CD4-positive, alpha-beta T cell treated with Interleukin-1 beta for 1 hour (primary cell): ENCODE data around the gene MIPOL1.

Experiments used
- DNase-seq, 2 donors: peaks; one replicate each; pipeline ENCODE4 v3.0.0-alpha.2; 2020 to 2022

The MIPOL1 gene

DNA sequence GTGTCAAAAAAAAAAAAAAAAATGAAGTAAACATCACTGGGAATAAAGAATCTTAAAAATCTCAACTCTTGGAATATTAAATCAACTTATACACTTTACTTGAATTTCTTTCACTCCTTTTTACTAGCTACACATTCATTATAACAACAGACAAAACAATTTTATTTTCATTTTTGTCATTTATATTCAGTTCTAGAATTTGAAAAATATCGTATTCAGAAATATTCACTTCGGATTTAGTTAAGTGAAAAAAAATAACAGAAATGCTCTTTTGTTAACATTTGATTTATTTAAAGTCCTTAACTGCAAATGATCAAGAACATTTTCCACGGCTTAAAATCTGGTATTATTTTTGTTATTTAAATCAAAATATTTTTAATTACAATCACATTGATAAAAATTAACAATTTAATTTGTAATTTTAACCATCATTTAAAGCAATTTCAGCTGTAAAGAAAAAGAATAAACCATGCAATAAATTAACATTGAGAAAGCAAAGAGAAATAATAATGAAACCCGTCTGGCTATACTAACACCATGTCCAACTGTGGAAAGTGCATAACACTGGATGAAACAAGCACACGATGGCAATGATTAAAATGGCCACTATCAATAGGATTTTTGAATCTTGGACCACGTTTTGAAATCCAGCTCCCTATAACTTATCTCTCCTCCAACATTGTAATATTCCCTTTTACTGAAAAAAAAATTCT is 392.1 kb downstream of the MIPOL1 start:
- no peak for DNase-seq

DNA sequence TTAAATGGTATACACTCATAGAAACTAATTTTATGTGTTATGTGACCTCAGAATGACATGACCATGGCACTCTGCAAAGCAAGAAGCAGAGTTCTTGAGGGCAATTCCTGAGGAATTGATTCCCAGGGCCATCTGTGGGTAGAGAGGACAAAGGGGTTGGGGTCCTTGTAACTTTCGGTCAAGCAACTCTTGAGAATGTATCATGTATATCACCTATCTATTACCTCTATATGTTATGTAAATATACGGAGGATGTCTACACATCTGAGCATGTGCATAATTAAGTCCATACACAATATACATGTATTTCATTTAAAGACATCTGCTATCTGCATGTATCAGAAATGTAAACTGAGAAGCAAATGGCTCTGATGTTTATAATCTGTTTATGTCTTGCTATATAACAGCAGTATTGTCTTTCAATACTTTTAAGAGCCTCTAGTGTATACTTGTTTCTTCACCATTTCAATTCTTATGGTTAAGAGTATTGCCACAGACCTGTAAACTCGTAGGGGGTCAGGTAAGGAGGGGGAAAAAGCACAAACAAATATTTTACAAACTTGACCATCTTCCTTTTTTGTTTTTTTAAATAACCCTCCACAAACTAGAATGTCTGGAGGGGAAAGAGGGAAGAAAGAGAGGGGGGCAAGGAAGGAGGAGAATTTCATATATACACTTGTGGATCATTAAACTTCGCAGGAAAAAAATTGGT is 392.8 kb downstream of the MIPOL1 start:
- no peak for DNase-seq

DNA sequence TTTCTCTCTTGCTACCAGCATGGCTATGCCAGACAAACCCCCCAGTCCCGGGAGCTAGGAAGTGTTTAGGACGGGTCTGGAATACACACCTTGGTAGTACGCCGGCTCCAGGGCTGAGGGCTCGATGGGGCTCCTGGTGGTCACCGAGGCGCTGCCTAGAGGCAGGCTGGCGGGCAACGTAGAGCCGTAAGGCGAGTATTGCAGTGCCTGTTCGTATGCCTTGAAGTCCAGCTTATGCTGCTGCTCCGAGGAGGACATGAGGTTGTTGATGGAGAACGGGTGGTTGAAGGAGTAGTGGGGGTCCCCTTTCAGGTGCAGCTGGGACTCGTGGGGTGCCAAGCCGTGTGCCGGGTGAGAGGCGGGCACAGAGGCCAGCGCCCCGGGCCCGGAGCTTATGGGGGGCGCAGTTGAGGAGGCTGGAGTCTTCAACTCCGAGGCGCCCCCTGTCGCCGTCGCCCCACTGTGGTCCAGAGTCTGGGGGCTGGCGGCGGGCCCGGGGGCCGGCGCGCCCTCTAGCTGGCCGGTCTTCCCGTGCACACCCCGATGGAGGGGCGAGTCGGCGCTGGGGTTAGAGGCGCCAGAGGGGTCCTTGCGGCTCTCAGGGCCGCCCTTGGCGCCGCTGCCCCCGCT is 393.7 kb downstream of the MIPOL1 start:
- no peak for DNase-seq

DNA sequence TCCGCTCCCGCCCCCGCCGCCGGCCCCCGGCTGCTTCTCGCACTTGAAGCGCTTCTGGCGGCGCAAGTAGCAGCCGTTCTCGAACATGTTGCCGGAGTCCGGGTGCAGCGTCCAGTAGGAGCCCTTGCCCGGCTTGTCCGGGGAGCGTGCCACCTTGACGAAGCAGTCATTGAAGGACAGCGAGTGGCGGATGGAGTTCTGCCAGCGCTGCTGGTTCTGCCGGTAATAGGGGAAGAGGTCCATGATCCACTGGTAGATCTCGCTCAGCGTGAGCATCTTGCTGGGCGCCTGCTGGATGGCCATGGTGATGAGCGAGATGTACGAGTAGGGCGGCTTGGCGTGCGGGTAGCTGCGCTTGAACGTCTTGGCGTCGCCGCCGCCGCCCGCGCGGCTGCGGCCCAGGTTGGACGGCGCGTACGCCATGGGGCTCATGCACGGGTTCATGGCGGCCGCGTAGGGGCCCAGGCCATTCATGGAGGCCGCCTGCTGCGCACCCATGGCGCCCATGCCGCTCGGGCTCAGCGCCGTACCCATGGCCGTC is 394.3 kb downstream of the MIPOL1 start:
- no peak for DNase-seq

DNA sequence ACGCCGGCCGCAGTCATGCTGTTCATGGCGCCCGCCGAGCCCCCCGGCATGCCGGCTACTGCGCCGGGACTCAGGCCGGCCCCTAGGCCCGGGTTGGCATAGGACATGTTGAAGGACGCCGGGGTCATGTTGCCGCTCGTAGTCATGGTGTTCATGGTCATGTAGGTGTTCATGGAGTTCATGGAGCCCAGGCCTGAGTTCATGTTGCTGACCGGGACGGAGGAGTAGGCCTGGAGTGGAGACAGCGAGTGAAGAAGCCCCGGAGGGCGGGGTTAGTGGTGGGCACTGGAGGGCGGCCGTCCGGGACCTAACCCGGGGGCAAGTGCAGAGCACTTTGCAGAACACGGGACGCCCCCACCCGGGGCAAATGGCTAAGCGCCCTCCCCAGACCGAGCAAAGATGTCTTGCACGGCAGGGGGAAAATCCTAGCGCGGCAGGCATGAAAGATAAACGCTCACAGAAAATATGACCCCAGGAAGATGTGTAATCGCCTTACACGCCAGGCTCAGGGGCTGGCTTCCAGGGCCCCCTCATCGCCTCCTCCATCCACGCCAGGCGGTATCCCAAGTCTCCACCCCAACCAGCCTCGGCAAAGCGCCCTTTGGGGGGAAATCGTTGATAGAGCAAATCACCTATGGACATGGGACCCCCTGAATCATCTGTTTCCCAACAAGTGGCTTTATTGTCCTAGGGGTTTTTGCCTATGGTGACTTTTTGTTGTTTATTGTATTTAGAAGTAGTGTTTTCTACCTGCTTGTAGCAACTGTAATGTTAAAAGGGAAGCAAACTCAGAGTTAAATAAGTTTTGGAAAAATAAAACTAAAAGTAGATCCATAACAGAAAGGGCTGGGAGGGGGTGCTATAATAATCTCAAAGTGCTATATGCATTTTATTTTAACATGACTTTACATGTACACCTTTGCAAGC is 395.0 kb downstream of the MIPOL1 start:
- DNase-seq, result no peak

DNA sequence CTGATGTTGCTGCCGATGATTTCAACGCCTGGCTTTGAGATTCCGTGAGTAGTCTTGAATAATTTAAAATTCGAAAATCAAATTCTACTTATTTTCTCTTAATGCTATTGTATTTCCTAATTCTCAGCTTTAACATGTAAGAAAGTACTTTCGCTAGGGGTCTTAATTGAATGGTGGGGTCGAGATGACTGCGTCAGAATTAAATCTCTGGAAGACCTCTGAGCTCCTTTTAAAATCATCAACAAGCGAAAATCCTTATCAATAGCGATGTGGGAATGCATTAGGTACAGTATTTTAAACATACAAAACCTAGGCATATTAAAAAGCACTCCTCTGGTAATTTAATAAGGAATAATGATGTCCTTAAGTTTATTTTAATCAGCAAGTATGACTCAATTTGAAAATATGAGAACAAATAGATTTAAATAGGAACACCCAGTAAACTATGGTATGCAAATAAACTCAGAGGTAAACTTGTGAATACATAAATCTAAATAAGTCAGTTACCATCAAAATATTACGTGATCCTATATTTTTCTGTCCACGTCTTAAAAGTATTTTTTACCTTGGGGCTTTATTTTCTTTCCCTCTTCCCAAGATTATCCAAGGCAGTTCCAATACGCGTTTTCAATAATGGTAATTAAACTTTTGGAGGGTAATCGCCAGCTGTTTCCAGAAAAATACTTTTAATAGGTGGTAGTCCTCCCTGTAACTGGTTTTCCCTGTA is 395.9 kb downstream of the MIPOL1 start:
- no peak for DNase-seq

DNA sequence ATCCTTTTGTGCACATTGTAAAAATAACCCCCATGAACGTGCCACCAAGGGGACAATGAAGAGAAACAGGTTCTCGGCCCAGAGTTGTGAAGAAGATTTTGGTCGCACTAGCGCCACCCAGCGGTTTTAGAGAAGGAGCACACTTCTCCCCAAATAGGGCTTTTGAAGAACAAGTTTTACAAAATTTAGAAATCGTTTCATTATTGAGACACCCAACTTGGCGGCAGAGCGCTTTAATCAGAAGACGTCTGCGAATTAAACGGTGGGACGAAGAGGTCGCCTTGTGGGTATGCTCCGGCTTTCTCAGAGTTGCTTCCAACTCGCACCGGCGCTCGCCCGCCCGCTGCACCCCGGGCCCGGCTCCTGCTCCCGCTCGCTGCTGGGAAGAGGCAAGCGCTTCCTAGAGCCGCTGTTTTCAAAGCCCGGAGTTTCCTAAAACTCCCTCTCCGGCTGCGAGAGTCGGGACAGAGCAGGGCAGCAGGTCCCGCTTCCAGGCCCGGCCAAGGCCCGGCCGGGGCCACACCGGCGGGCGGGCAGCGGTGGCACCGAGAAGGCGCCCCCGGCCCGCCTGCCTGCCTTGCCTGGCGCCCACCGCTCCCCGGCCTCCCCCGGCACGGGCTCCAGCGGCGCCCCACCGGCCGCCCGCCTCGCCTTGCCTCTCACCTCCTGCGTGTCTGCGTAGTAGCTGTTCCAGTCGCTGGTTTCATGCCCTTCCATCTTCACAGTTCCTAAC is 396.7 kb downstream of the MIPOL1 start:
- DNase-seq, result peak in 1 of 2 donors; percentile 8

DNA sequence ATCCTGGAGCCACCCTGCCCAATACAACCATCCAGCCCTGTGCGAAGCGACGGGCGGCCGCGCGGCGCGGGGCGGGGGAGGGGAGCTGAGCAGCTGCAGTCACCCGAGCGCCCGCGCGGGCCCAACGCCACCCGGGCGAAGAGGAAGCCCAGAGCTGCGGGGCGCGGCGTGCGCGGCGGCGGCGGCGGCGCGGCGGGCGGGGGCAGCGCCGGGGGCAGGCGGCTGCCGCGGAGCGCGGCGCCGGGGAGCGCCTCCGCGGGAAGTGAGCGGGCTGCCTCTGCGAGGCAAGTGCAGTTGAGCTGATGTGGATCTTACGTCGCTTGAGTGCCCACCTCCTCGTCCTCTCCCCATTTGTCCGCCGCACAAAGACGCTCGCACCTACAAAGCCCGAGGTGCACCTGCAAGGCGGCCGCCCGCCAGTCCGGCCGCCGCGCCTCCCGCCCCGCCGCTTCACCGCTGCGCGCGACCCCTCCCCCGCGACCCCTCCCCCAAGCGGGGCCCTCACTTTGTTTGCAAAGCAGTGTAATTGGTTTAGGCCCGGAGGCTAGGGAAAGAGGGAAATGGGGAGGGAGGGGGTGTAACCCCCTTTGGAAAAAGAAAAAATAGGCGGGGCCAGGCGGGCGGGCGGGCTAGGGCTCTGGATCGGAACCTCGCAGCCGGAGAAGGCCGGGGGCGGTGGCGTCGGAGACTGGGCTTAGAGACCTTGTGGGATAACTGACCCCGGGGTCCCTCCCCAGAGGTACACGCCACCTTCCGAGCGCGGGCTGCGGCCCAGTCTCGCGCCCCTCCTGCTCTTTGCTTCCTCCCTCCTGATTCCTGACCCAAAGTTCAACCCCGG is 397.5 kb downstream of the MIPOL1 start, which contains the start of the genes FOXA1 and TTC6:
FOXA1 (minus strand) TSS at position 279 of the 838 bp plus-strand sequence; CDS start at position 2, 277 bp downstream.
TTC6 (plus strand) TSS at position 659 of the 838 bp plus-strand sequence. CDS start 26,436 bp downstream, outside the sequence.
- DNase-seq, result no peak

DNA sequence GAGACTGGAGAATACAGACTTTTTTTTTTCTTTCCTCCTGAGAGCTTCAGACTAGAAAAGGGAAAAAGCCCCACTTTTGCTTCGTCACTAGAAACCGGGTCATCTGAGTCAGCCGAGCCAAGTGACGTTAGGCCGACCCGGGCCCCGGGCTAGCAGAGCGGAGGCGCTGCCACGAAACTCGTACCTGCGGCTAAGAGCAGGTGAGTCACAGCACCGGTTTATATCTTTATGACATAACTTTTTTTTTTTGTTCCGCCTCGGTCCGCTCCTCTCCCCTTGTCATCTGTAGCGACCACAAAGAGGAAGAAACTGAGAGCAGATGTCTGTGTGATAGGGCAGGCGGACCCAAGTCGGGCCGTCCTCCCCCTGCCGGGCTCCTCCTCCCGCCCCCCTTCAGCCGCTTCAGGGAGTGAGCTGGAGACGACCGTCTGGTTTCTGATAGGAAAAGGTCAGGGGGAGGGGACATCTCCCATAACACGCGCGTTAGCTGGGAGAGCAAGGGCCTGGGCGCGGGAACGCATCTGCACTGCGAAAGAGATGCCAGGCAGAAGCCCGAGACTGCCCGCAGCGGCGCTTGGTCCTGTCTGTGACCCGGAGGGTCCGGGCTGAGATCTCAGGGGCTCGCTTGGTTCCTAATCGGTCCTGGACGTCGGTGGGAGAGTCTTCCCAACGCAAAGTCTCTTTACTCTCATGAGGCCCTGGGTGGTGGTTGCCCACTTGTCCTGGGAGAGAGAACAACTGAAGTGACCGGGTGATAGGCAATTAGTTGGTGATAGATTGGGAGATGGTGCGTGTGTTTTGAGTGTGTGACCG is 398.3 kb downstream of the MIPOL1 start:
- DNase-seq, result peak; percentile 17 to 20

DNA sequence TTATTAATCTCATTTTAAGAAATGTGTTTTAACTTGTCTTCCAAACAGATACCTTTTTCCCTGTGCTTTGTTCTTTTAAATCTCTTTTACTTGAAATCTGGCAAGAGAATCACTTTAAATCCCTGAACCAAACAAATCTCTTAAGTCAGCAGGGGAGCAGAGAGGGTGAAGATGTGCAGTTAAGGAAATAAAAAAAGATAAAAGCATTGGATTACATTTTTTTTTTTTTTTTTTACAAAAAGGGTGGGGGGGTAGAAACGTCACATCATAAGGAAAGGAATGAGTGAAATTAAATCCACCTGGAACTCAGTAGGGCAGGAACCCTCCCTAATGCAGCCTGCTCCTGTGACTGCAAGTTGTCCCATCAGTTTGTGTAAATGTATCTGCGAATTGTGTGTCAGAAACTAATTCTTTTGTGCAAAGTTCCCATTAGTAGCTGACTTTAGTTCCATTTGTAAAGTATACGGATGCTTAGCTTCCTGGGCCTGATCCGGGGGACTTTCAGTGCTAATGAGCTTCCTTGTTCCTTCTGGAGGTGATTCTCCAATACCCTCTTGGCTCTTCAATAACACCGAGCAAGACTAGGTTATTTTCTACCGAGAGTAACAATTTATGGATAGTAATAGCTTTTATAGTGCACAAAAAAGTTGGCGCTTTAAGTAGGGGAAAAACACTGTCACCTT is 399.2 kb downstream of the MIPOL1 start:
- DNase-seq, result no peak

DNA sequence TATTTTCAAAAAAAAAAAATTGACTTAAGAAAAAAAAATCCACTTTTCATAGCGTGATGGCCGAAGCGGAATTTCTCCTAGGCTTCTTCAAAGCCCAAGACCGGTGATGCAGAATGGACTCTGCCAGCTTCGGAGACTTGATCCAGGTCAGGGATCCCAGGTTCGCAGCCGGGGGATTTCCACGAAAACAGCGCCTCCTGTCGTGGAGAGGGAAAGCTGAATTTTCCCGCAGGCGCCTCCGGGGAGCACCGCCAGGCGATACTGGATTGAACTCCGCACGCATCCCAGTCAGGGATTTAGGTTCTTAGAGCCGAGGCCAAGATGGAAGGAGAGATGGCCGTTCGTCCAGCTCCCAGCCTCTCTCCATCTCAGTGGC is 399.8 kb downstream of the MIPOL1 start:
- DNase-seq, result no peak

DNA sequence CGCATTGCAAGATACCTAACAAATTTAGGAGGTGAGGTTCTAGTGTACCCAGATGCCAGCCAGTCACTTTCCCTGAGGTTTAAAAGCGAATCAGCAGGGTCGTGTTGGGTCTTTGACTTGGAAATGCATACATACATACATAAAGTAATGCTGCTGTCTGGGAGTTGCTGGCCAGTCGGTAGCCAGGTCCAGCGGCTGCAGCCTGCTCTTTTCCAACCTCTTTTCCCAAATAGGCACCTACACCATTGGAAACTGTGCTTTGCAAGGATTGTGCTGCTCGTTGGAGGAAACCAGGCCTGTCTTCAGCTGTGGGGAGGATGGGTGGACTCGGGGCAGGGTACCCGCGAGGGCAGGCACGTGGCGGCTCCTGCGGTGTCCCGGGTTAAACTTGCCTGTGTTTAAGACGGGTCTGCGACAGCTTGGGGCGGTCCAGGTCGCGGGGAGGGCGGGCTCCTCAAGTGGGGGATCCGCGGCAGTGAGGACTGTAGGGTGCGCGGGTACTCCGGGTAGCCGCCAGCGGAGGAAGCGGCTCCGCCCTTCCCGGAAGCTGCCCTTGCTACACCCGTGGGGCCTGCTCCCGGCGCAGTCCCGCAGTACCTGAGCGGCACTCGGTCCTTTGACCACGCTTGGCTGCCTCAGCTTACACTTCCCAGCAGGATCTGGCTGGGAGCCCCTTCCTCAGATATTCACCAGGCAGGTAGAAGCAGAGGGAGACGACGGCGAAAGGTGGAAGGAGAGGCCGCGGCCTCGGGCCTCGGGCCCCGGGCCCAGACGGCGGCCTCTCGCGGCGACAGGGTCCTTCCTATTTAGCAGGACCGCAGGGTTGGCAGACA is 400.4 kb downstream of the MIPOL1 start:
- DNase-seq, result no peak

DNA sequence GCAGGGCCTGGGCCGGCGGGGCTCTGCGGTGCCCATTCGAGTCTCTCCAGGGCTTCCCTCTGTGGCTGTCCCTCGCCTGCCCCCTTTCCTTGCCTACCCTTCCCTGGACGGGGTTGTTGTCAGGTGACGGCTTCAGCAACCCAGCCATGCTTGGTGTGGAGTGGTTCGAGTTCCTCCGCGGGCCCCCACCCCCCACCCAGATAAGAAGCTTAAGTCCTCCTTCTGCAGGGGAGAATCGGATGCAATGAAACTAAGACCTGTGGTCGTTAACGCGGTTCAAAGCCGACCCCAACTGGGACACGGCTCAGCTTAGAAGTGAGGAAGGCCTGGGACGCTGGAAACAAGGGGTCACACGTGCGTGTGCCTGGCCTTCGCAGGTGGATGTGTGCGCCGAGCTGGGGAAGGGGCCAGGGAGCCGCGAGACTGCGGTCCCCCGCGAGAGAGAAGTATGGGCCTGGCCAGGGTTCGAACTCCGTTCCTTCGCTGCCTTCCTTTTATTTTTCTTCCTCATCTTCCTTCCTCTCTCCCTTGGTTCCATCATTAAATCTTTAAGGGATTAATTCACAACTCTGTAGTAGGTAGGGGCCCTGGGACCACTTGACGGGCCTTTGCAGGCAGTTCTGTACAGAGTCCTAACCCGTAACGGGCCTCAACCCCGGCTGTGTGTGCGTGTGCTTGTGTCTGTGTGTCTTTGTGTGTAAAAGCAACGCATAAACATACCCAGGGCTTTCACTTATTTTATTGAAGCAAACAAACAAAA is 401.2 kb downstream of the MIPOL1 start:
- DNase-seq, result no peak

DNA sequence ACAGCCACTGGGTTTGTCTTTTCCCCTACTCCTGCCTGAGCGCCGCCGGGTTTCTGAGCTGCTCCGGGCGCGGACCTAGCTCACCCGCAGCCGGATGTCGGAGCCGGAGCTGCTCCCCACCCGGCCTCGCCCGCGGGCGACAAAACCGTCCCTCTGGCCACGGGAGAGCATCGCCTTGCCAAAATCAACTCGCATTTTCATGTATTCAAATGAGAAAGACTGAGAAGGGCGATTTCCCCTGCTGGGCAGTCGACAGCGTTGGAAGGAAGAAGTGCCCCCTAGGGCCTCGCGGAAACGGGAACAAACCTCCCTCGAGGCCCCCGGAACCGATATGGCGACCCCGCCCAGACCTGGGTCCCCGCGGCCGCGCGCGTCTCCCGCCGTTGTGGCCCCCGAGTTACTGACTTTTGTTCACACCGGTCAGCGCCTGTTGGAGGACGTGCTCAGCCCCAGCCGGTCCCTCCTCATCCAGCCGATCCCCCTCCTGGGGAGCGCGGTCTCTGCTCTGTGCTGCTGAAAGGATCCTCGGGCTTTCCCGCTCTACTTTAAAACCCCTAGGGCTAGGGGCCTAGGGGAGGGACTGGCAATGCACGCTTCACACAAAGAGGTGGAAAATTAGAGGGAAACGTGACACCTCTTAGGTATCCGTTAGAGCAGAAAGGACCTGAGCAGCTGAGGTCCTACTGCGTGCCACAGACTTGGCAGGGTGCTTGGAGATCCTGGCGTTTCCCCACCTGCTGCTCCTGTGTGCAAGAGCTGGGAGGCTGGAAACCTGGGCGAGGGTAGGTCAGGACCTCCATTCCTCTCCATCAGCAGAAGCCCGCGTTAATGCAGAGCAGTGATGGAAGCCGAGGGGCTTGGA is 402.0 kb downstream of the MIPOL1 start:
- no peak for DNase-seq

DNA sequence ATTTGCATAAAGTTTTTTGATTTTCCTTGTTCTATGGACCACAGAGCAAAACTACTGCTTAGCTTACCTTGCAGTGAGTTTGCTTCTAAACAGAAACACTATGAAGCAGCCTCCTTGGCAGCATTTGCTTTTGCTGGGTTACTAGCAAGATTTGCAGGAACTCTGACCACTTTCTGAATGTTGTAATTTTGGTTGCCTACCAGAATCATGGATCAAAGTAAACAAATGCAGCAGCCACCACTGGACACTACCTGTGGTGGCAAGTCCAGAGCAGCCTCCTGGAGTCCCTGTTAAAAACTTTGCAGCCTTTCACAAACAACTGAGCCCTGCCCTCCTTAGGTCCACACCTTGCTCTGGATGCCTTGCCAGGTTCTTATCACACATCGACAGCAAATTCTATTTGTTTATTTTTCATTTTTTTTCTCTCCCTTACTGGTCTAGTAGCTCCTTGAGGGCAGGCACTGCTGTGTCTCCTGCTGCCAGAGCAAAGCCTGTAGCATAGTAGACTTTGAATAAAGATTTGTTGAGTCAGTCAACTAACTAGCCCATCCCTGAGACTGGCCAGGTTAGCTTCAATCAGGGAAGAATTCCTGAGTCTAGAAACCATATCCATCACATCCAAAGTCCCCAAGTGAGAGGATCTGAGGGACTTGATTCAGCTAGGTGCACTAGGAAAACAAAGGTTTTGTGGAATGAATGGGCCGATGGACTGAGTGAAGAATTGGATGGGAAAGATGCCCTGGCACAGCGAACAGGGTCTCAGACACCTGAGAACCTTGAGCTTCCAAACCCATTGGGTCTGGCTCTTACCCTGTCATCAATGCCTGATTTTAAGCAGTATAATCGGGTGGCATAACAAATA is 403.4 kb downstream of the MIPOL1 start:
- DNase-seq, result no peak
